Measurements from ENCODE around the gene WDR20.
"Not testable (repeated sequence)": the region's sequence is repeated elsewhere in the genome, so short reads cannot be mapped to it uniquely, and the experiment has no call there.

Gene WDR20

DNA sequence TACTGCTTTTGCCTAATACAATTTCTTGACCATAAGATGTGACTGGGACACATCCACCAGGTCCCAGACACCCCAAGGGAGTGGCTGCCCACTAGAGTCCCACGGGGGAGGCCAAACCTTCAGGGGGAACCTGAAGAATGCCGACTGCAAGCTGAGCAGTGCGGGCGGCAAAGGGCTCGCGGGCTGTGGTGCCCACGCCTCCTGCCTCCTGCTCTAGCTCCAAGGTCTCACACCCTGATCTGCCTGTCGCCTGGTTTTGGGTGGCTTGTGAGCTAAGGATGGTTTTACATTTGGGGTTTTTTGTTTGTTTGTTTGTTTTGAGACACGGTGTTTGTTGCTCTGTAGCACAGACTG, 90.0 kb downstream of the WDR20 start:
- H3K36me3 Mint-ChIP-seq (ENCODE audit: low read depth) = no peaks in the 10 kb centered on the region
- H3K27ac Mint-ChIP-seq = no peak overlapping the region
- H3K27me3 Mint-ChIP-seq (ENCODE audit: low read depth) = no peaks in the 10 kb centered on the region
- H3K4me1 Mint-ChIP-seq (ENCODE audit: low read depth) = no peaks in the 10 kb centered on the region
- no peak overlapping the region for H3K4me3 Mint-ChIP-seq
- no peaks in the 10 kb centered on the region for H3K9me3 Mint-ChIP-seq
- no peak for DNase-seq (ENCODE audit: low spot score)

DNA sequence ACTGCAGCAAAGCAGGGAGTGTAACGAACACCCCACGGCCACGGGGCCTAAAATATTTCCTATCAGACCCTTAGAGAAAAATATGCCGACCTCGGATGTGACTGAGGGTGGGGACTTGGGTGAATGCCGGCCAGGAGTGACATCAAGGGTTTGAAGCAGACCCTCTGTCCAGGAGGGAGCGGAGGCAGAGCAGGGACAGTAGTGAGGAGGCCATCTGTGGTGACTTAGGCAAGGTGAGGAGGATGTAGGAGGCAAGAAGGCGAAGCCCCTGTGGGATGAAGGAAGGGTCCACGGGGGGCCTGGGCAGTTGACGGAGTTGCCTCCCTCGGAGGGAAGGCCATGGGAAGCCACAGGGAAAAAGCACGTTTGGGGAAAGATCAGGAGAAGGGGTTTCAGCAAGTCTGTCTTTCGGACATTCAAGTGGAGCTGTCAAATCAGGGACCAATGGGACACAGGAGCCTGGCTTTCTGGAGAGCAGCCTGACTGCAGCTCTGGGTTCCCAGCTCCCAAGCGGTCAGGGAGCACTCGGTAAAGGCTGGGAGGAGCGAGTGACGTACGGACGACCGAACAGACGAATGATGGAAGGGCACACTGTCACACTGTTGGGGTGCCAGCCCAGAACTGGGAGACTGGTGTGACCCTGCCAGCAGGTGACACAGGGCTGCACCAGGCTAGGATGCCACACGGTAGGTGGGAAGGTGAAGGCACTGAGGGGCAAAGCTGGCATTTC, 90.9 kb downstream of the WDR20 start:
- no peak overlapping the region for H3K27ac Mint-ChIP-seq
- no peaks in the 10 kb centered on the region for H3K4me1 Mint-ChIP-seq (ENCODE audit: low read depth)
- H3K4me3 Mint-ChIP-seq = no peak overlapping the region
- H3K27me3 Mint-ChIP-seq (ENCODE audit: low read depth) = no peaks in the 10 kb centered on the region
- DNase-seq (ENCODE audit: low spot score) = no peak
- no peaks in the 10 kb centered on the region for H3K9me3 Mint-ChIP-seq
- H3K36me3 Mint-ChIP-seq (ENCODE audit: low read depth) = no peaks in the 10 kb centered on the region

DNA sequence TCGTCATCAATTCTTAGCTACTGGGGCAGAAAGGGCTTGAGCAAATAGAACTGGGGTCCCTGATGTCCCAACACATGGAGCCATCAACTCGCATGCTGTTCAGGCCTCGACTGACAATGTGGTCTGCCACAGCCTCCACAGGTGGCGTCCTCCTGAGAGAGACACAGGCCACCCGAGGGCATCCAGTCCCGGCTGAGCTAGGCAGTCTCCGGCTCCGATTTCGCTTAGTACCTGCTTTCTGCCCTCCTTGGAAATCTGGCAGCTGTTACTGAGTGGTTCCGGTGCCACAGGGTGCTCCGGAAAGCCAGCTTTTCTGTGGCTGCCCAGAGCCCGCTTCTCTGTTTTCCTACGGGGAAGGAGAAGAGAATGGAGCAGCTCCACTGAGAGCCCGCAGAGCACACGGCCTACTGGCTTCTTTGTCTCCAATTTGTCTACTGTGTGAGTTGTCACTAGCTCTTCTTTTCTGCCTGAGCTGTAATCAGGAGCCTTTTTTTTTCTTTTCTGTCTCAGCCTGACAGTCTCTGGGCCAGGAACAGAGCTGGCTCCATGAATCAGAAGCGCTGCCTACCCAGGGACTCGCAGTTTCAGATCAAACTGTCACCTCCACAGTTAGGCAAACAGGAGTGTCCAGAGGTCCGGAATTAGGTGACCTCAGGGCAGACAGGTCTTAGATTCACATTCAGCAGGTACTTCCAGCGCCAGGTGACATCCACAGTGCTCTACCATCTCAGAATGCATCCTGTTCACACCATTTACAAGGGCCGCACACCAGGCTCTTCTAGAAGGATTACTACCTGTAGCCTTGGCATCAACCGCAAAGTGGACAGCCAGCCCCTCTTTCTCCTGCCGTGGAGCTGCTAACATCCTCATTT, 92.0 kb downstream of the WDR20 start:
- H3K36me3 Mint-ChIP-seq (ENCODE audit: low read depth) = no peaks in the 10 kb centered on the region
- H3K9me3 Mint-ChIP-seq = no peaks in the 10 kb centered on the region
- no peaks in the 10 kb centered on the region for H3K4me1 Mint-ChIP-seq (ENCODE audit: low read depth)
- no peak for DNase-seq (ENCODE audit: low spot score)
- H3K27me3 Mint-ChIP-seq (ENCODE audit: low read depth) = no peaks in the 10 kb centered on the region
- no peak overlapping the region for H3K27ac Mint-ChIP-seq
- no peak overlapping the region for H3K4me3 Mint-ChIP-seq

DNA sequence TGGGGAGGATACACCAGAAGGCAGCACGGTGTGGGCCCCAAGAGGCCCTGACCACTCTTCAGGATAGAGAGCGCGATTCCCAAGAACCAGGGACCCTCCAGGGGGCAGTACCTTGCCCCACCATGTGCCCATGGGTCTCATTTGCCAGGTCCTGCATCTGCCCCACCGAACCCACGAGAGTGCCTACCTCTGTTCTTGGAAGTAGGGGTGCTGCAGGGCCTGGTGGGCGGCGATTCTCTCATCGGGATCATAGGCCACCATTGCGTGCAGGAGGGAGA, 92.6 kb downstream of the WDR20 start:
- Mint-ChIP-seq H3K9me3 (no peaks in the 10 kb centered on the region), H3K27ac (no peak overlapping the region), H3K36me3 (ENCODE audit: low read depth) (no peaks in the 10 kb centered on the region), H3K4me1 (ENCODE audit: low read depth) (no peaks in the 10 kb centered on the region), H3K4me3 (no peak overlapping the region), H3K27me3 (ENCODE audit: low read depth) (no peaks in the 10 kb centered on the region)
- DNase-seq (ENCODE audit: low spot score) = no peak

DNA sequence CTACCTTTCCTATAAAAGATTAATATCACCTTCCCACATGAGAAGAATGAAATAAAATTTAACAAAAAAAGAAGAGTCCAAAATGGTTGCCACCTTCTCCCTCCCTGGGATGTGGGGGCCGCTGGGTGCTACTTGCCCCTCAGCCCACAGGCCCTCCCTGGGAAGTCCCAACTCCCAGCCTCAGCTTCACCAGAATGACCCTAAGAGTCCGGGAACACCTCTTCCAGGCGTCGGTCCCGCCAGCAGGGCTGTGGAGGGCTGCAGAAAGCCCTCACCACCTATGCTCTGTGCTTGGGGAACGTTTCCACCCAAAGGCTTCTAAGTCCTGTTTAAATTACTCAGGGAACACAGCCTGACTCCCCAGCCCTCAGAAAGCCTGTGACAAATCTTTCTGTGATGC, 93.4 kb downstream of the WDR20 start:
- H3K27ac Mint-ChIP-seq = no peak overlapping the region
- H3K4me3 Mint-ChIP-seq = no peak overlapping the region
- H3K4me1 Mint-ChIP-seq (ENCODE audit: low read depth) = no peaks in the 10 kb centered on the region
- H3K36me3 Mint-ChIP-seq (ENCODE audit: low read depth) = no peaks in the 10 kb centered on the region
- no peak for DNase-seq (ENCODE audit: low spot score)
- no peaks in the 10 kb centered on the region for H3K27me3 Mint-ChIP-seq (ENCODE audit: low read depth)
- H3K9me3 Mint-ChIP-seq = no peaks in the 10 kb centered on the region

DNA sequence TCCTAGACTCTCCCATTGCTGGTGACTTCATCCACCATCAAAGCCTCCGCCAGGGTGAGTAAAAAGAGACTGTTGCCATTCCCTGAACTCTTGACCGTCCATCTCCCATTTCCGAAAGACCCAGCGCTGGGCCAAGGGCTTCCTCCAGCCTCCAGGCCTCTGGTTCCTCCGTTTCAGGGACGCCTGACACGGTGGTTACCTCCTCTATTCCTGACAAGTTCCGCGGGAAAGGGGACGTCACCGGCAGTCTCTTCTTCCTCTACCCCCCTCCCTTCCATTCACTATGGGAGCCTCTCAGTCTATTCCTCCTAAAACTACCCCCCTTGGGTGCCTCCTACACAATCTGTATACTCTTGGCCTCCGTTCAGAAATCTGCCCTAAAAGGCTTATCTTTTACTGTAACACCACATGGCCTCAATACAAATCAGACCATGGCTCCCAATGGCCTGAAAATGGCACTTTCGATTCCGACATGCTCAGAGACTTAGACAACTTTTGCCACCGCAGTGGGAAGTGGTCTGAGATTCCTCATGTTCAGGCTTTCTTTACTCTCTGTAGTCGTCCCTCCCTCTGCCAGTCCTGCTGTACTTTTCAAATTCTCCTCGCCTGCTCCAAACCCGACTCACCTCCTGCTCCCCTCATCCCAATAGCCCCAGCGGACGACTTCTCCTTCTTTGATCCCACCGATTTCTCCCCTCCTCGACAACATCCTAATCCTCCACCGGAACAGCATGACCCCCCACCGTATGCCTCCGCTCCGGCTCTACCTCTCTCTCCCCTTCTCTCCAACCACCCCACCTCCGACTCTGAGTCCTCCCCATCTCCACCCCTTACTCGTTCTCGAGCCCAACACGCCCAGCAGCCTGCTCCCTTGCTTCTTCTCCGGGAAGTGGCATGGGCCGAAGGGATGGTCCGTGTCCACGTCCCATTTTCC, 94.9 kb downstream of the WDR20 start:
- Mint-ChIP-seq H3K9me3 (no peaks in the 10 kb centered on the region), H3K4me3 (no peak overlapping the region)
- DNase-seq (ENCODE audit: low spot score) = no peak

DNA sequence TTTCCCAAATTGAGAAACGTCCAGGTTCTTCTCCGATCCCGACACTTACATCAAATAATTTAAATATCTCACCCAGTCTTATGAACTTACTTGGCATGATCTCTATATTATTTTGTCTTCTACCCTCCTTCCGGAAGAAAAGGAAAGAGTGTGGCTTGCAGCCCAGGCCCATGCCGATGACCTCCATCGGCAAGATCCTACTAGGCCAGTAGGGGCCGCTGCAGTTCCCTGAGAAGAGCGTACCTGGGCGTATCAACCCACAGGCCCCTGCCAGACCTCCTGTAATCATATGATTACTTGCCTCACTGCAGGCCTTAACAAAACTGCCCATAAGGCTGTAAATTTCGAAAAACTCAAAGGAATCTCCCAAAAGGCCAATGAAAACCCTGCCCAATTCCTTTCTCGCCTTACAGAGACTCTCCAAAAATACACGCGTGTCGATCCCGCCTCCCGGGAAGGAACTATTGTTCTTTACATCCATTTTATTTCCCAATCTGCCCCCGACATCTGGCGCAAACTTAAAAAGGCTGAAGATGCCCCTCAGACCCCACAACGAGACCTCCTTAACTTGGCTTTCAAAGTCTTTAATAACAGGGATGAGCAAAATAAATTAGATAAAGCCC, 95.7 kb downstream of the WDR20 start:
- Mint-ChIP-seq H3K27ac (no peak overlapping the region), H3K36me3 (ENCODE audit: low read depth) (no peaks in the 10 kb centered on the region), H3K4me3 (no peak overlapping the region), H3K9me3 (no peaks in the 10 kb centered on the region), H3K4me1 (ENCODE audit: low read depth) (no peaks in the 10 kb centered on the region), H3K27me3 (ENCODE audit: low read depth) (peaks cover 2% of the 10 kb centered on the region)
- DNase-seq (ENCODE audit: low spot score) = peak; percentile 68

More for the DNA sequence above, 94.9 kb downstream of the WDR20 start:
- H3K4me1 Mint-ChIP-seq (ENCODE audit: low read depth) = no peaks in the 10 kb centered on the region
- H3K27ac Mint-ChIP-seq = no peak overlapping the region
- H3K36me3 Mint-ChIP-seq (ENCODE audit: low read depth) = no peaks in the 10 kb centered on the region
- no peaks in the 10 kb centered on the region for H3K27me3 Mint-ChIP-seq (ENCODE audit: low read depth)

DNA sequence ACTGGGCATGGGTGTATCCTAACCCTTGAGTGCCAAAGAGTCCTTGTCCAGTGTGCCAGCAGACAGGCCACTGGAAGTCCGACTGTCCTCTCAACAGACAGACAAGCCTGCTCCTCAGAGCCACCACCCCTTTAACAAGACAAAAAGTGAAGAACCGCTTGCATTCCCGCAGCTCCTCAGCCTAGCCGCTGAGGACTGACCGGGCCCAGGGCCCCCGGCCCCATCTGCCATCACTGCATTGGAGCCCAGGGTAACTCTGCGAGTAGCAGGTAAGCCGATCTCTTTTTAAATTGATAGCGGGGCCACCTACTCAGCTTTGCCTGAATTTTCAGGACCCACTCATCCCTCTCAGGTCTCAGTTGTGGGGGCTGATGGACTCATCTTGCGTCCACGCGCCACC, 96.3 kb downstream of the WDR20 start:
- Mint-ChIP-seq H3K27ac (no peak overlapping the region), H3K9me3 (no peaks in the 10 kb centered on the region), H3K36me3 (ENCODE audit: low read depth) (no peaks in the 10 kb centered on the region), H3K4me3 (no peak overlapping the region), H3K4me1 (ENCODE audit: low read depth) (no peaks in the 10 kb centered on the region), H3K27me3 (ENCODE audit: low read depth) (peaks cover 2% of the 10 kb centered on the region)
- DNase-seq (ENCODE audit: low spot score) = no peak

DNA sequence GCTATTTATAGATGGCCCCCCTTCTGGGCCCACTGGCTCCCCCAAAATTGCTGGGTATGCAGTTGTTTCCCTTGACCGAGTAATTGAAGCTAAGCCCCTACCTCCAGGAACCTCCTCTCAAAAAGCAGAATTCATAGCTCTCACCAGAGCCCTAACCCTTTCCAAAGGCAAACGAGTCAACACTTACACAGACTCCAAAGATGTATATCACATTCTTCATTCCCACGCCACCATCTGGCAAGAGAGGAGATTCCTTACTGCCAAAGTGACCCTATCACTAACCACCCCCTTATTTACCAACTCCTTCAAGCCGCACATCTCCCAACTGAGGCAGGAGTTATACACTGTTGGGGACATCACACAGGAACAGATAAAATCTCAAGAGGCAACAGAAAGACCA, 98.4 kb downstream of the WDR20 start:
- no peaks in the 10 kb centered on the region for H3K4me1 Mint-ChIP-seq (ENCODE audit: low read depth)
- no peaks in the 10 kb centered on the region for H3K36me3 Mint-ChIP-seq (ENCODE audit: low read depth)
- H3K4me3 Mint-ChIP-seq = no peak overlapping the region
- no peak for DNase-seq (ENCODE audit: low spot score)
- H3K27me3 Mint-ChIP-seq (ENCODE audit: low read depth) = peaks cover 2% of the 10 kb centered on the region
- H3K9me3 Mint-ChIP-seq = no peaks in the 10 kb centered on the region
- no peak overlapping the region for H3K27ac Mint-ChIP-seq

DNA sequence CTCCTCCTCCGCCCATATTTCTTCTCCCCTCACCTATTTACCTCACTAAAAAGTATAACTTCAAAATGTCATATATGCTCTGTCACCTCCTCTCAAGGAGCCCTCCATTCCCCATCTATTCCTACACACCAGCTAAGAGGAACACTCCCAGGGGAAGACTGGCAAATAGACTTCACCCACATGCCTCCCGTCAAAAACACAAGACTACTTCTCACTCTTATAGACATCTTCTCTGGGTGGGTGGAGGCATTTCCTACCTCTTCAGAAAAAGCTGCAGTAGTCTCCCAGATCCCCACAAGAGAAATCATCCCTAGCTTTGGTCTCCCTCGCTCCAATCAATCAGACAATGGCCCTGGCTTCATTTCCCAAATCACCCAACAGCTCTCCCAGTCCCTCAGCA, 99.1 kb downstream of the WDR20 start:
- Mint-ChIP-seq H3K27ac (no peak overlapping the region), H3K4me3 (no peak overlapping the region), H3K27me3 (ENCODE audit: low read depth) (peaks cover 2% of the 10 kb centered on the region), H3K4me1 (ENCODE audit: low read depth) (no peaks in the 10 kb centered on the region), H3K36me3 (ENCODE audit: low read depth) (no peaks in the 10 kb centered on the region), H3K9me3 (no peaks in the 10 kb centered on the region)
- no peak for DNase-seq (ENCODE audit: low spot score)

DNA sequence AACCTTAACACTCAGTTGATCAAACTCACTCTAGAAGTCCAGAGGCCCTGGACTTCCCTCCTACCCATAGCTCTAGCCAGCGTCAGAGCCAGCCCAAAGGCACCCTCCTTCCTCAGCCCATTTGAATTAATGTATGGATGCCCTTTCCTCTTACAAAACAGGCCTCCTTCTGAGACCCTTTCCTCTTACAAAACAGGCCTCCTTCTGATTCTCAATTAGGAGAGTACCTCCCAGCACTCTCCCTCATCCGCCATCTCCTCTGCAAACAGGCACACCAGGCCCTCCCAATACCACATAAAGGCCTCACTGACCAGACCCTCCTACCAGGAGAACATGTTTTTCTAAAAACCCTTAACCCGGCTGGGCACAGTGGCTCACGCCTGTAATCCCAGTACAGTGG, 99.5 kb downstream of the WDR20 start:
- Mint-ChIP-seq H3K27ac (no peak overlapping the region), H3K4me3 (no peak overlapping the region), H3K9me3 (no peaks in the 10 kb centered on the region), H3K27me3 (ENCODE audit: low read depth) (peaks cover 2% of the 10 kb centered on the region), H3K36me3 (ENCODE audit: low read depth) (no peaks in the 10 kb centered on the region), H3K4me1 (ENCODE audit: low read depth) (no peaks in the 10 kb centered on the region)
- DNase-seq (ENCODE audit: low spot score) = no peak

DNA sequence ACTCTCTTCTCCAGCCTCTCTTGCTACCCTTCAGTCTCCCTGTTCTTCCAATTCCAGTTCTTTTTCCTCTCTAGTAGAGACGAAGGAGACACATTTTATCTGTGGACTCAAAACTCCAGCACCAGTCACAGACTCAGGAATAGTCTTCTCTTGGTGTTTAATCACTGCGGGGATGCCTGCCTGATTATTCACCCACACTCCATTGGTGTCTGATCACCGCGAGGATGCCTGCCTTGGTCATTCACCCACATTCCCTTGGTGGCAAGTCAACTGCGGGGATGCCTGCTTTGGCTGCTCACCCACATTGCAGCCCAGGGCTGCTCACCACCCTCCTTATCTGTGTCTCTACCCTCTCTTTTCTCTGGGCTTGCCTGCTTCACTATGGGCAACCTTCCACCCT, 100.8 kb downstream of the WDR20 start:
- DNase-seq (ENCODE audit: low spot score); H3K27ac Mint-ChIP-seq; H3K4me1 Mint-ChIP-seq (ENCODE audit: low read depth); H3K4me3 Mint-ChIP-seq; H3K27me3 Mint-ChIP-seq (ENCODE audit: low read depth); H3K36me3 Mint-ChIP-seq (ENCODE audit: low read depth); H3K9me3 Mint-ChIP-seq: not testable (repeated sequence)

DNA sequence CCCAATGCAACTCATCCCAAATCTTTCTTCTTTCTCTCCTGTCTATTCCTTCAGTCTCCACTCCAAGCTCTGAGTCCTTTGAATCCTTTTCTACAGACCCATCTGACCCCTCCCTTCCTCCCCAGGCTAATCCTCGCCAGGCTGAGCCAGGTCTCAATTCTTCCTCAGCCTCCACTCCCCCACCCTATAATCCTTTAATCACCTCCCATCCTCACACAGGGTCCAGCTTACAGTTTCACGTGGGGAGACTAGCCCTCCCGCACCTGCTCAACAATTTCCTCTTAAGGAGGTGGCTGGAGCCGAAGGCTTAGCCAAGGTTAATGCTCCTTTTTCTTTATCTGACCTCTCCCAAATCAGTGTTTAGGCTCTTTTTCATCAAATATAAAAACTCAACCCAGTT, 101.5 kb downstream of the WDR20 start:
- H3K36me3 Mint-ChIP-seq (ENCODE audit: low read depth) = no peaks in the 10 kb centered on the region
- DNase-seq (ENCODE audit: low spot score) = no peak
- no peak overlapping the region for H3K4me3 Mint-ChIP-seq
- H3K4me1 Mint-ChIP-seq (ENCODE audit: low read depth) = no peaks in the 10 kb centered on the region
- no peak overlapping the region for H3K27ac Mint-ChIP-seq
- no peaks in the 10 kb centered on the region for H3K9me3 Mint-ChIP-seq
- H3K27me3 Mint-ChIP-seq (ENCODE audit: low read depth) = peaks cover 2% of the 10 kb centered on the region

DNA sequence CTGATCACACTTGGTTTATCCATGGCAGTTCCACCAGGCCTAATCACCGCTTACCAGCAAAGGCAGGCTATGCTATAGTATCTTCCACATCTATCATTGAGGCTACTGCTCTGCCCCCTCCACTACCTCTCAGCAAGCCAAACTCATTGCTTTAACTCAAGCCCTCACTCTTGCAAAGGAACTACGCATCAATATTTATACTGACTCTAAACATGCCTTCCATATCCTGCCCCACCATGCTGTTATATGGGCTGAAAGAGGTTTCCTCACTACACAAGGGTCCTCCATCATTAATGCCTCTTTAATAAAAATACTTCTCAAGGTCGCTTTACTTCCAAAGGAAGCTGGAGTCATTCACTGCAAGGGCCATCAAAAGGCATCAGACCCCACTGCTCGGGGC, 104.1 kb downstream of the WDR20 start:
- not testable (repeated sequence) for H3K9me3 Mint-ChIP-seq; H3K36me3 Mint-ChIP-seq (ENCODE audit: low read depth); H3K4me3 Mint-ChIP-seq; DNase-seq (ENCODE audit: low spot score); H3K27ac Mint-ChIP-seq; H3K27me3 Mint-ChIP-seq (ENCODE audit: low read depth); H3K4me1 Mint-ChIP-seq (ENCODE audit: low read depth)

All from T-helper 2 cell treated with Interferon-gamma antibody and Interleukin-4, amounts not matched to agents 5 μg/mL and 100 μg/mL, for 36 hours (primary cell).